IPS-11a (cell line): ENCODE measurements around the gene CD99.
A peak's percentile ranks its signal among the peaks of the same experiment; 100 is the strongest.

Experiments
- H3K4me3 ChIP-seq: one replicate; pipeline ENCODE4 v1.5.1; 2013; ENCODE audit warnings: low read depth, low read length, control low read depth

CD99 gene, protein sequence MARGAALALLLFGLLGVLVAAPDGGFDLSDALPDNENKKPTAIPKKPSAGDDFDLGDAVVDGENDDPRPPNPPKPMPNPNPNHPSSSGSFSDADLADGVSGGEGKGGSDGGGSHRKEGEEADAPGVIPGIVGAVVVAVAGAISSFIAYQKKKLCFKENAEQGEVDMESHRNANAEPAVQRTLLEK

DNA sequence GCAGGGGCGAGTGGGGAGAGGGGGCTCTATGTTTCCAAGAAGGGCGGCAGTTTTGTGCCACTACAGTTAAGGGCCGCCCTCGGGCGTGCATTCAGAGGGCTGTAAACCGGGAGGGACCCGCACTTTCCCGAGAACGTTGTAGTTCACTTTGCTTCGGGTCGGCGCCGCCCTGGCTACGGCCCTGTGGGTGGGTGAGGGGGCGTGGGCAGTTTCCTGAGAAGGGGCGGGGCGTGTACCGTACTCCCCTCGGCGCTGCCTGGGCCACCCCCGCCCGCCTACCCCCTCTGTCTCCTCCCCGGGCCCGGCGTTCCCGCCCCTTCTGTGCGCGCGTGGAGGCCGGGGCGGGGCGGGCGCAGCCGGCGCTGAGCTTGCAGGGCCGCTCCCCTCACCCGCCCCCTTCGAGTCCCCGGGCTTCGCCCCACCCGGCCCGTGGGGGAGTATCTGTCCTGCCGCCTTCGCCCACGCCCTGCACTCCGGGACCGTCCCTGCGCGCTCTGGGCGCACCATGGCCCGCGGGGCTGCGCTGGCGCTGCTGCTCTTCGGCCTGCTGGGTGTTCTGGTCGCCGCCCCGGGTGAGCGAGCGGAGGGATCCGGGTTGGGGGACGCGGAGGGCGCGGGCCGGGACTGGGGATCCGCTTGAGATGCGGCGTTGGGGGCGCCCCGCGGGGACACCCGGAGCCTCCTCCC, at the start of gene CD99:
Gene CD99 (plus strand): TSS at position 440 of the 687 bp plus-strand sequence. CDS start 66 bp downstream, at position 506.
- peak within 1 kb of the TSS; percentile 63 for H3K4me3 ChIP-seq

DNA sequence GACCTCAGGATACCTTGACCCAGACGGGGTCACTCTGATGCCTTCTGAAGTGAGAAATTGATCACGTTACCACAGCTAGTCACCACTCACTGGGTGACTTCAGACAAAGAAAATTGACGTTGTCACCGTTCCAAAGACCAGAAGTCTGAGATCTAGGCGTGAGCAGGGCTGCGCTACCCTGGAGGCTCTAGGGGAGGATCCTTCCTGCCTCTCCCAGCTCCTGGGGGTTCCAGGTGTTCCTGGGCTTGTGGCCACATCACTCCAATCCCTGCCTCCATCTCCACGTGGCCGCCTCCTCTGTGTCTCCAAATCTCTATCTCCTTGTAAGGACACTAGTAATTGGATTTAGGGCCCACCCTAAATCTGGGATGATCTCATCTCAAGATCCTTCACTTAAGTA, 48.9 kb upstream of the CD99 start:
- H3K4me3 ChIP-seq = no peak overlapping the region

DNA sequence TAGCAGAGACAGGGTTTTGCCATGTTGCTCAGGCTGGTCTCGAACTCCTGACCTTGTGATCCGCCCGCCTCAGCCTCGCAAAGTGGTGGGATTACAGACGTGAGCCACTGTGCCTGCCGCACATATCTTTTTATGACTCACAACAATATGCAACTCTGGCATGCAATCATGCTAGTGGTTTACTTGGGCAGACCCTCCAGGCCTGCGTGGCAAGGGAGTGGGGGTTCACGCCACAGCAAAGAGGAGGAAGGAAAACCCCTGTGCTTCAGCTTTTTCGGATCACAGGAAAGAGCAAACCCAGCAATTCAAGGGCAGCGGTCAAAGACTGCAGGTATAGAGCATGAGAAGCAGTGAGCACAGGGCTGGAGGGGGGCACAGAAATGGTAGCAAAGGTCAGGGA, 48.3 kb upstream of the CD99 start:
- no peak overlapping the region for H3K4me3 ChIP-seq

DNA sequence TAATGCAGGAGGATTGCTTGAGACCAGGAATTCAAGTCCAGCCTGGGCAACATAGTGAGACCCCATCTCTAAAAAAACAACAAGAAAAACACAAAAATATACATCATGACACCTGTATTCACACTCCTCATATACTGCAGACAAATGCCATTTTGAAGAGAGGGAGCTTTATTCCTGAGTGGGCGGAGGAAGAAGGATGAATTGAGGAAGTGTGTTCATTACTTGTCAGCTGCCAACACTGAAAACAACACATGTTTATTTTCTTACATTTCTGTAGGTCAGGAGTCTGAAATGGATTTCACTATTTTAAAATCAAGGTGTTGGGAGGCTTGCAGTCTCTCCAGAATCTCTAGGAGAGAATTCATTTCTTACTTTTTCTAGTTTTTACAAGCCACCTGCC, 47.2 kb upstream of the CD99 start:
- H3K4me3 ChIP-seq = no peak overlapping the region

DNA sequence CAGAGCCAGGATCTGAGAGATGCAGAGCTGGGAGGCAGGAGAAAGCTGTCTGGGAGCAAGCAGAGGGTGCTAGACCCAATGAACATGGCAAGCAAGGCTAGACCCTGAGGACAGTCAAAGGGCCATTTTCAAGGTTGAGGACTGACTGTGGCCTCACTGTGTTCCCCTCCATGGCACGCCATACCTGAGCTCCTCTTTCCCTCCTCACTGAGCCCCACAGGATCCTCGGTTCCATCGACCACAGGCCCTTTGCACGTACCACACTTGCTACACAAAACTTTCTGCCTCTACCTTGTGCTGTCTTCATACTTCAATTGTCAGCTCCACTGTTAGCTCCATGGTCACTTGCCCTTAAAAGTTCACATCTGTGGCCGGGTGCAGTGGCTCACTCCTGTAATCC, 45.5 kb upstream of the CD99 start:
- no peak overlapping the region for H3K4me3 ChIP-seq

DNA sequence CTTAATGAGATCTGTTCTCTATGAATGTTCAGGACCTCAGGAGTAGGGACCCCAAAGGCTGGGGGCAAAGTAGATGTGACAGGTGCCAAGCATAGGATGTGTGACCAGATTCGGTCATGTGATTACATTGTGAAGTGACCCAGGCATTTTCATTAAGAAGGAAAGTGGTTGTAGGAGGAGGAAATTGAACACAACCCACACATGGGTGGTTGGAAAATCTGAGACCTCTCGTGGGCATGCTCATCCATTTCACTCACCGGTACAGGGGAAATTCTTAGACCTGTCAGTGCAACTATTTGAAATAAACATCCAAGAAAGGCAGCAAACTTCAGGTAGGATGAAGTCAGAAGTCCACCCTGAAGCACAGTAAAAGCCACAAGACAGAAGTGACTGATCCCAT, 43.5 kb upstream of the CD99 start:
- no peak overlapping the region for H3K4me3 ChIP-seq

DNA sequence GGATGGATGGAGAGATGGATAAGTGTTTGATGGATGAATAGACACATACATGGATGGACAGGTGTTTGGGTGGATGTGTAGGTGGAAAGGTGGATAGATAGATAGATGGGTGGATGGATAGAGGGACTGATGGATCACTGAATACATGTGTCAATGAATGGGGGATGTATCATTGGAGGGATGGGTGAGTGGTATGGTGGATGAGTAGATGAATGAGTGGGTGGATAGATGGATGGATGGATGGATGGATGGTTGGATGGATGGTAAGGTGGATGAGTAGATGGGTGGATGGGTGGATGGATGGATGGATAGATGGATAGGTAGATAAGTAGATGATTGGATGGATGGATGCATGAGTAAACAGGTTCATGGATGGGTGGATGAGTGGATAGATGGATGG, 41.1 kb upstream of the CD99 start:
- no peak overlapping the region for H3K4me3 ChIP-seq

DNA sequence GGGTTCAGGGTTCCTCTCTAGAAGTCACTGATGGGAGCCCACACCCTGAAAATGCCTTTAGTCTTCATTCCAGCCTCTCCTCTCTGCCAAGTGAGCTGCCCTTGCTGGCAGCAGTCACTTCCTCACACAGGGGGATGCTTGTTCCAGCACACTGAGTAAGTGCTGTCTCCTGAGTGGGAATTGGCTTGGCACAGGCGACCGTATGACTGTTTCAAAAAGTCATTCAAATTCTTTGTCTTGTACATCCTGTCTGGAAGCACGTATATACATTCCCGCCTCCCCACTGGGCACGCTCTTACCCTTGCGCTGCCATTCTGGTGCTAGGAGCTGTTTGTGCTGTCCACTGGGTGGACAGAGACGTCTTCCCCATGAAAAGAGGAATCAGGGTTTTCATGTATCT, 40.2 kb upstream of the CD99 start:
- H3K4me3 ChIP-seq = no peak overlapping the region

DNA sequence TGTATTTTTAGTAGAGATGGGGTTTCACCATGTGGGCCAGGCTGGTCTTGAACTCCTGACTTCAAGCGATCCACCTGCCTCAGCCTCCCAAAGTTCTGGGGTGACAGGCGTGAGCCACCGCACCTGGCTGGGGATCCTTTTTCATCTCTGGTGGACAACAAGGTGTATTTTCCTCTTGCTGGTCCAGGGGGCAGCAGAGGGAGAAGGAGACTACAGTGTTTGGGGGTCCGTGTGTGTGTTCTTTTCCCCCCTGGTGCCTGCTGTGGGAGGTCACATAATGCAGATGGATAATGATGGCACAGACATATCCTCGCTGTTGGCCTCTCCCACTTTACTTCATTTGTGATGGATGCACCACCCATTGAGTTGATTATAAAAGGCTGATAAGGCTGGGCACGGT, 39.0 kb upstream of the CD99 start:
- H3K4me3 ChIP-seq = no peak overlapping the region

DNA sequence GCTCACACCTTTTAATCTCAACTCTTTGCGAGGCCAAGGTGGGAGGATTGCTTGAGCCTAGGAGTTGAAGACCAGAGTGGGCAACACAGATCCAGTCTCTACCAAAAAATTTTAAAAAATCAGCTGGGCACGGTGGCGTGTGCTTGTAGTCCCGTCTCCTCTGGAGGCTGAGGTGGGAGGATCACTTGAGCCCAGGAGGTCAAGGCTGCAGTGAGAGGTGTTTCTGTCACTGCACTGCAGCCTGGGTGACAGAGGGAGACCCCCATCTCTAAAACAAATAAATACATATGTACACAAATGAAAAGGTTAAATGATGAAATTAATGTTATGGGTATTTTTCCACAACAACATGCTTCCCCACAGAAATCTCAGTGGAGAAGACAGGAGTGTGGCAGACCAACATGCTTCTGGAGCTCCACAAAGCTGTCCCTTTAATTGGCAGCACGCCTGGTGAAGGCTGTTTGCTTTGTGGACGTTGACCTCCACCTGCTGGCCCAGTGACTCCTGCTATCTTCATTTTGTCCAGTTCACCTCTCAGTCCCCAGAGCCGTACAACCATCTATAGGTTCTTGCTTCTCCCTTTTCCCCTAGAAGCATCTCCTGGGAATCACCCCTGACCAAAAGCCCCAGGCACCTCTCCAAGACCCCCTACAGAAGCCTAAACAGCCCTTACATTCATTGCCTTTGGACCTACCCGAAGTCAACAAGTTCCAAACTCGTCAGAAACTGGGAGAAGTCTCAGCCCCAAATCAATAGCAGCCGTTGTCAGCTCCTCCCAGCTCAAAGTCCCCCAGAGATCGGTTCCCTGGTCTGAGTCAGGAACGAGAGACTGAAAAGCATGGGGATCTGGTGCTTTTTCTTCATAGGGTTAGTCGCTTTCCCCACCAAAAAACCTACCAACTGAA, 36.4 kb upstream of the CD99 start:
- H3K4me3 ChIP-seq = no peak overlapping the region

DNA sequence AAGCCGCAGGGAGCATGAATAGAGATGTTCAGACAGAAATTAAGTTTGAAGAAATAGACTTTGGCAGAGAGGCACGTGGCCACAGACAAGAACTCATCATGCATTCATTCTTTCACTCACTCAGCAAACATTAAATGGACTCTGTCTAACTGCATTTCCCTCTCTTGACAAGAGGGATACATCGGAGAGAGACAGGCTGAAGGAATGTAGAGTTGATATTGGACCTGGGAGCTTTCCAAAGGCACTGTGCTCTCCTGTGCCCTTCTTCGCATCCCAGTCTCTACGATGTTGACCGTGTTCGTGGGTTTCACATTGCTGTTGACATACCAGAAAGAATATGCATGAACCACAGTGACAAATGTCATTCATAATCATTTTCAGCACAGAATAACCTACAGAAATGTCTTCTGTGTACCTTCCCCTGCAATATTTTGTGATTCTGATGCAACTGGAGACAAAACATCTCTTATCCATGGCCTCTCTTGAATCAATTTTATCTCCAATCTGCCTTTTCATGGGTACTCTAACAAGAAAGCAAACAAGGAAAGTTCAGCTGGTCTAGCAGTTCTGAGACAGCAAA, 34.7 kb upstream of the CD99 start:
- H3K4me3 ChIP-seq = no peak overlapping the region

DNA sequence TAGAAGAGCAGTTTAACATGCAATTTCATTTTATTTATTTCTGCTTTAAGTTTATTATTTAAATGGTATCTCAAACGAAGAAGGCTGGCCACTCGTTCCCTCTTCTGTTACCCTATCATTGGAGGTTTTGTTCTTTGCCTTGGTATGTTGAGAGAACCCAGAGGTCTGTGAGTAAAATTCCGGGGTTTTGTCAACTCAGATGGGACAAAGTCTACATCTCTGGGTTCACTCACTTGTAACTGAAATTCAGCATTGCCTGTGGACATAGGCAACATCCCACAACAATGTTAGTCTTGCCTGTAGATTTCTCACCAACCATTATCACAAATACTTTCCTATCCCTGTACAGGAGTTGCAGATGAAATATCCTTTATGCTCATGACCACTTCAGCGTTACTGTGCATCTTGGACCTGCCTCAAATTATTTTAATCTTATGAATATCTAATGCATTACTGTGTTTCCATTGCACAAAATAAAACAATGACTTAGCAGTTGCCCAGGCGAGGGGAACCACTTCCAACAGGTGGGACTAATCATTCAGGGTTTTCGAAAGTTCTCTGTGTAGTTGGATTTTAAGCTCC, 33.5 kb upstream of the CD99 start:
- no peak overlapping the region for H3K4me3 ChIP-seq

DNA sequence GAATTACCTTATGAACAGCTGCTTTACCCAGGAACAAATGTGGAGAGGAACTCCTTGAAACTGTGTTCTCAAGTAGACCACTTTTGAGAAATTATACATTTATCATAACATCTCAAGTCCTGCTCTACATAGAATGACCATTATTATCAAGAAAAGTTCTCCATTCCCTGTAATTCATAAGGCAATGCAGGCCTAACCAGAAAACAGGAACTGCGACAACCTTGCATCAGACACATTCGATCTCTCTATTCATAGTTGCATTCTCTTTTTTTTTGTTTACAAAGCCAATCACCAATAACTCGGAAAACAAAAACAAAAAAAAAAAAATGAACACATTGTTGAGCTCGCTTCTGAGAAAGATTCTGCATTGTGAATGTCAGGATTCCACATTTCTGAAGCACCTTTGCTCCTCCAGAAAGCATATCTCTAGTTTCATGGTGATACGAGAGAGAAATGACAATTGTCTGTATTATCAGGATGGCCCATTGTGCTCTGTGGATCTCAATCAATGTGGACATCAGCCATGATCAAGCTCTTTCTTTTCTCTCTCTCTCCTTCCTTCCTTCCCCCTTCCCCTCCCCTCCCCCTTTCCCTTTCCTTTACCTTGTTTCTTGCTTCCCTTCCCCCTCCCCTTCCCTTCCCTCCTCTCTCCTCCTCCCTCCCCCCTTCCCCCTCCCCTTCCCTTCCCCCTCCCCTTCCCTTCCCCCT, 32.4 kb upstream of the CD99 start:
- H3K4me3 ChIP-seq = no peak overlapping the region

DNA sequence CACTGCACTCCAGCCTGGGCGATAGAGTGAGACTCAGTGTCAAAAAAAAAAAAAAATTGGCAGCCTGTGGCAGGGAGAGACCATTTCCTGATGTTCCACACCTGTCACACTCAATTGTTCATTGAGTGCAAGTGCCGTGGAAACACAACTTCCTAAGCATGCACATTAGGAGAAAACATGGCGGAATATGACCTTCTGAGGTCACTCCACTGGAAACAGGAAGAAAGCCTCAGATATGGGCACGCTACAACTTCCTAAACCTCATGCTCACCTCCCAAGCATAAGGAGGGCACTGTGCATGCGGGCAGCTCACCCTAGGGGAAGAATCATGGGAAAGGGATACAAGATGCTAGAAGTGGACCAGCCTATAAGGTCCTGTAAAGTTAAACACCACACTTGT, 28.5 kb upstream of the CD99 start:
- H3K4me3 ChIP-seq = no peak overlapping the region

DNA sequence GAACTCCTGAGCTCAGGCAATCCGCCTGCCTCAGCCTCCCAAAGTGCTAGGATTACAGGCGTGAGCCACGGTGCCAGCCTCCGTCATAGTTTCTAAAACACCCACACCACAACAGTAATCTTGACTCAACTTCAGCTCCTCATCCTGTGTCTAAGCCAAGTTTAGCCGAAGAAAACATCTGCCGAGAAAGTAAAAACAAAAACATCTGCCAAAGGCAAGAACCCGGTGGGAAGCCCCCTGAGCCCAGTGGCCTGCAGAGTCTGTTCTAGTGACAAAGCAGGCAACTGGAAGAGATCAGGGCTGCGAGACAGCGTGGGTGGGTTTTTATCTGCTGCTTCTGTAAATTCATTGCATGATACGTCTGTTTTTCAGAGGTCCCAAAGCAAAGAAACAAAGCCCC, 26.6 kb upstream of the CD99 start:
- H3K4me3 ChIP-seq = no peak overlapping the region

DNA sequence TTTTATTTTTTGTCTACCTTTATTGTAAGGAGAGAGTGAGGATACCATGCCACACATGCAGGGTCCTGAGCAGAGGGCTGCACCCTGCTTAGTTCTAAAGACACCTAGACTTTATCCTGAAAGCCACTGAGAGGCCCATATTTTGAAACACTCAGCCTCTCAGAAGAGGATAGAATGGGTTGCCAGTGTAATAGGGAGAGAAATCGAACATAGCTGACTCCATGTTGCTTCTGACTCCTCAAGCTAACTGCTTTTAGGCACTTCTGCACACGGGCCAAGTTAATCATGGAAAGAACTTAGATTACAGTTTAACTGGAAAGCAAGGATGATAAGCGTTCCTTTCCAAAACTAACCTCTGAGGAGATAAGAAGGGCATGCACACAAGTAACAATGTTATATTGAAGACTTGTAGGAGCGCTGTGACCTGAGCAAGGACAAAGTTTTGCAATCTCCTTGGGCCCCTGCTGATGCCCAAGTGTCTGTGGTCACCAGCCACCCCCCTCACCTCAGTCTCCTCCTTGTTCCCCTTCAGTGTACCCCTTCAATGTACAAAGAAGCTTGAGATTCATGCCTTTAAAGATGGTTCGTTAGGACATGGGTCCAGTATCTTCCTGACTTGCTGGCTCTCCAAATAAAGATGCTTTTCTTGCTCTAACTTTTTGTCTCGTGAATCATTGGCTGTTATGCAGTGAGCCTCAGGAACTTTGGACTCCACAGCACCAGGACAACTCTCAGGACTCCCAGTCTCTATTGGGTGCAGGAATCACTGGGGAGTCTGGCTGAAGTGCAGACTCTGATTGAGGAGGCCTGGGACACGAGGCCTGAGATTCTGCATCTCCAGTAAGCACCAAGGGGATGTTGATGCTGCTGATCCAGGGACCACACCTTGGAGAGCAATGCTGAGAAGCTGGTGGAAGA, 25.4 kb upstream of the CD99 start:
- H3K4me3 ChIP-seq = no peak overlapping the region

DNA sequence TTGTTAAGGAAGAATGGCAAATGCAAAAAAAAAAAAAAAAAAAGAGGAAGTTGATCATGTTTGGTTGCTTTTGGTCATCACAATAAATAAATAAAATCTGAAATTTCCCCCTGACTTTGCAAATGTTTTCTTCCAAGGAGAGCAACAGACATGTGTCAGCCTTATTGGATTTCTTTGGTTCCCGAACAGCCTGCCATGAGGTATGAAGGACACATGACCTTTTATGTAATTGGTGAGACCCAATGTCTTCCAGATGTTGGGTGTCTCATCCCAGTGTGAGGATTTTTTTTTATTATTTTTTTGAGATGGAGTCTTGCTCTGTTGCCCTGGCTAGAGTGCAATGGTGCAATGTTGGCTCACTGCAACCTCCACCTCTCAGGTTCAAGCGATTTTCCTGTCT, 24.6 kb upstream of the CD99 start:
- H3K4me3 ChIP-seq = no peak overlapping the region

DNA sequence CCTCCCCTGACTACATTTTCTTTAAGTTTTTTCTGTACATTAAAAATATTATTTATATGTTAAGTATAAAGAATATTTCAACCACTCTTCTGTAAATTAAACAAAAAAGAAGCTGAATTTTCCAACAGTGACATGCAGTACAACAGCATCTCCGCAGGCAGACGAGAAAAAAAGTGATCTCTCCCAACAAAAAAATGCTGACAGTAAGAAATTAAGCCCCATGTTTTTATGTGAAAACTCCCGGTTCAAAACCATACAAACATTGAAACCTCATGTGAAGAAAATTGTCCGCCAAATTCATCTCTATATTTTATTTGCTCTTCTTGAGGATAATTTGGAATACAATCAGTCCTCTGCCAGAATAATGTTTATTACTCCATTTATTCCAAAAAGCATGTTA, 20.1 kb upstream of the CD99 start:
- no peak overlapping the region for H3K4me3 ChIP-seq

DNA sequence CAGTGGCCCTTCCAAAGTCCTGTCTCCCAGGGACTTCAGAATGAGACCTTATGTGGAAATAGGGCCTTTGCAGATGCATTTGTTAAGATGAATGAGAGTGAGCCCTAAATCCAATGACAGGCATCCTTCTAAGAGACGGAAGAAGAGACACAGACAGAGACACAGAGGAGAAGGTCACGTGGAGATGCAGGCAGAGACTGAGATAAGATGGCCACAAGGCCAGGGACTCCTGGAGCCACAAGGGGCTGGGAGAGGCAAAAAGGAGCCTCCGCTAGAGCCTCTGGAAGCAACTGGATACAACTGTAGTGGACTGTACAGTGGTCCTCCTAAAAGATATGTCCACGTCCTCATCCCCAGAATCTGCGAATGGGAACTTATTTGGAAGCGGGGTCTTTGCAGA, 19.0 kb upstream of the CD99 start:
- H3K4me3 ChIP-seq = no peak overlapping the region

DNA sequence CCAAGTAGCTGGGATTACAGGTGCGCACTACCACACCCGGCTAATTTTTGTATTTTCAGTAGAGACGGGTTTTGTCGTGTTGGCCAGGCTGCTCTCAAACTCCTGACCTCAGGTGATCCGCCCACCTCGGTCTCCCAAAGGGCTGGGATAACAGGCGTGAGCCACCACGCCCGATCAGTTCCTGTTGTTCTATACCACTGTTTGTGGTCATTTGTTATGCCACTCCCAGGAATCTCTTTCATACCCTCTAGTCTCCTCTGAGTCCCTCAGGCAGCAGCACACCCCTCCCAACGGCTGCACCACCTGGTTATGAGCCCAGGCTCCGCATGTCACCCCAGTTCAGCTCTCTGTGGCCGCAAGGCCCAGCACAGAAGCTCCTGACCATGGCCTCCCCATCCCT, 17.5 kb upstream of the CD99 start:
- H3K4me3 ChIP-seq = no peak overlapping the region
